HG03354 (cell line): ENCODE measurements around the gene FOXP1.

Experiments used
- ATAC-seq: cut with Tn5 transposase; IDR thresholded peaks from one replicate; pipeline ENCODE4 v1.9.1; 2021; ENCODE audit warnings: mild to moderate bottlenecking; ENCODE audit not compliant: unreplicated experiment, poor library complexity, severe bottlenecking

FOXP1 gene

GRCh38 chr3:71265365-71265915, 318.1 kb downstream of the FOXP1 start:
- ATAC-seq = no peak

GRCh38 chr3:71264840-71265239, 318.7 kb downstream of the FOXP1 start:
- ATAC-seq = no peak

GRCh38 chr3:71262364-71263265, 320.9 kb downstream of the FOXP1 start:
- ATAC-seq = no peak

- ATAC-seq = peak; percentile 70
Measured at GRCh38 chr3:71260782-71261181, 322.7 kb downstream of the FOXP1 start.

DNA sequence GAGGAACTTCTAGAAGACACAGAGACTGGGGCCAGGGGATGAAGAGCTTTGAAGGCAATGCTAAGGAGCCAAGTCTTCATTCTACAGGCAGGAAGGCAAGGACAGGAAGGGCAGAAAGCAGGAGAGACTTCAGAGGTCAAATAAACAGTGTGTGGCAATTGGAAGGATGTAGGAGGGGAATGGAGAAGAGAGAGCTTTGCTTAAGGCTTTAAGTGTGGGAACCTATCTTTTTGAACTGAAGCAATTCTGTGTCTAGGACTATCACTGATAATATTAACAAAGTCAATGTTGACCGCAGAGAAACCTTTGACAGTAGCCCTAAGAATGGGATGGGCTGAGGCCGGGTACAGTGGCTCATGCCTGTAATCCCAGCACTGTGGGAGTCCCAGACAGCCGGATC, 325.0 kb downstream of the FOXP1 start:
- ATAC-seq = no peak

DNA sequence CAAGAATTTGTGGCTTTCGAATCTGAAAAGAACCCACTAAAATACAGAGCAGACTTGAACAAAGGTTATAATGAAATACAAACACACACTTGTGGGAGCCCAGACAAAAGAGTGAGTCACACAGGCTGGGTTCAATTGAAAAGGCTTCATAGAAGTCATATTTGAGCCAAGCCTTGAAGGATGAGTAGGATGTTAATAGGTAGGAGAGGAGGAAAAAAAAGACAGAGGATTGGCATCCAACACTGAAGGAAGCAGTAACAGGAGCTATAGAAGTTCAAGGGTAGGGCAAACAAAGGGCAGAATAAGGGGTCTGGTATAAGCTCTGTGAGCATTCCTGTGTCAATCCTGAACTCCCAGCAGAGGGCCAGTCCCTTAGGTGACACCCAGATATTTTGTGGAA, 325.4 kb downstream of the FOXP1 start:
- ATAC-seq = no peak

DNA sequence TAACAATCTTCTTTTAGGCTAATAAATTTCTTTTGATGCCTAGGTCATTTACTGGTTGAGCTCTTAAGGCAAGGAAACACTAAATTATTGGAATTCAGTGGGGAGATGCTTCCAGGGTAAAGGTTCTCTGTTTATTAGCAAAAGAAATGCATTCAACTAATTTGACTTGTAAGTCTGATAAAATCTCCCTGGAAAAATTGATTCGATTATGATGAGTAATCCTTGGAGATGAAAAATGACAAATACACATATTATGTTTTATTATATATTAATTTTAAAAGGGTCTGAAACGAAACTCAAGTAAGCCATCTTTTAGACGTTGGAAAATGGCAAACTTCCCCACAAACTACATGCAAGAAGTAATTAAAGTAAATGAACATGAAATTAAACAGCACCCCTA, 328.0 kb downstream of the FOXP1 start:
- no peak for ATAC-seq

GRCh38 chr3:71254281-71255057, 329.1 kb downstream of the FOXP1 start:
- ATAC-seq = no peak

DNA sequence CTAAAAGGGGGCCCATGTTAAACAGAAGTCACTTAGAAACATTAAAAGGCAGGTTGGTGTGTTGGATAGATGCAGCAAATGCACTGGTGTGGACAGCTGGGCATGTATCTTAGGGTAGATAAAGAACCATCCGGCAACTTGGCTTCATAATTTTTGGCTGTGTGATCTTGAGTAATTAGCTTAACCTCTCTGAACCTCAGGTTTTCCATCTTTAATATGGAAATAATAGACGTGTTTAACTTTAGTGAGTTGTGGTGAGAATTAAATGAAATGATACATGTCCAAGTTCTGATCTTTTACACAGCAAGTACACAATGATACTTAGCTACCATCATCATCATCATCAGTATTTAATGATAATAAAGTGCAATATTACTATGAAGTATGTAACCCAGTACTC, 330.4 kb downstream of the FOXP1 start:
- ATAC-seq = no peak

- no peak for ATAC-seq
Measured at GRCh38 chr3:71252466-71252865, 331.1 kb downstream of the FOXP1 start.

DNA sequence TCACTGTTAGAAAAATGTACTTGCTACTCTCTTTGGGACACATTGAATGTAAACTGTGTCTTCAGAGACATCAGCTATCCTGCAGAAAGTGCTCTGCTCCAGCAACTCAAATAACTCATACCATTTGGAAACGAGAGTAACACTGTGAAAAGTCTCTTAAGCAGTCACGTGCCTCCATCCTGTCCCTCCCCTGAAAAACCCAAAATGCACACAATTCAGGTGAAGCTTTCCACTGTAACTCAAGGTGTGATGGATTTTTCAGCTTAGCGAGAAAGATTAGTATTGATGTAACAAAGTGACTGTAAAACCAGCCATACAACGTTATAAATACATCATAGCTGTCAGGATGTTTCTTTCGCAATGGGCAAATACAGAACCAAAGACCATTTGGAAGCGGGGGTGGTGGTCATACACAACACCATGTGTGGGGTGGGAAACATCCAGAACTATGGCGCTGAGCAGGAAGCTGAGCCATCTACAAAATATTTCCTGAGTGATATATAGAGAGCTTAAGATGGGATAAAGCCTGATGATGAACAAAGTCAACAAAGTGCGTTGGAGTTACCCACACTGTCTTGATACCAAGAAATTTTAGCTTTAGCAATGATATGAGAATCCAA, 332.3 kb downstream of the FOXP1 start:
- no peak for ATAC-seq

DNA sequence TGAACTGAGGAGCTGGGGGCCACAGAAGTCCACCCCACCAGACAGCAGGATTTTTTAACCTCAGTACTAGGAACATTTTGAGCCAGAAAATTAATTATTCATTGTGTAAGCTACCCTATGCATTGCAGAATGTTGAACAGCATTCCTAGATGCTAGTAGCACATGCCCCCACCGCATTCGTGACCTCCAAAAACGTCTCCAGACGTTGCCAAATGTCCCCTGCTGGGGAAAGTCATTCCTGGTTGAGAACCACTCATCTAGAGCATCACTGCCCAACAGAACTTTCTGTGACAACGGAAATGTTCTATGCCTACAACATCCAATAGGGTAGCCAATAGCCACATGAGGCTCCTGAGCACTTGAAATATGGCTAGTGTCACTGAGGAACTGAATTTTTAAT, 333.5 kb downstream of the FOXP1 start:
- ATAC-seq = no peak

DNA sequence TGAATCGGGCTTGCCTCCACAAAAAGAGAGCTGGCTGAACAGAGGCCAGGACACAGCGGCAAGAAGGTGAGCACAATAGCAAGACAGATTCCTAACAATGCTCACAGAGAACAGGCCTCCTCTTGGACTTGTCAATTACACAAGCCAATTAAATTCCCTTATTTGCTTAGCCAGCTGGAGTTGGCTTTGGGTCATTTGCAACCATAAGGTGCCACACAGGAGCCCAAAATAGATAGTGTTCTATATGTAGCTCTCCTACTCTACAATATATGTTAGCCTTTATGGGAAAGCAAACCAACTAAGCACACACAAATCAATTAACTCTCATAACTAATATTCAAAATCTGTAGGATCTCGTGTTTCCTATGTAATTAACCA, 335.6 kb downstream of the FOXP1 start:
- ATAC-seq = no peak

- ATAC-seq = no peak
Measured at GRCh38 chr3:71247221-71247957, 336.1 kb downstream of the FOXP1 start.

DNA sequence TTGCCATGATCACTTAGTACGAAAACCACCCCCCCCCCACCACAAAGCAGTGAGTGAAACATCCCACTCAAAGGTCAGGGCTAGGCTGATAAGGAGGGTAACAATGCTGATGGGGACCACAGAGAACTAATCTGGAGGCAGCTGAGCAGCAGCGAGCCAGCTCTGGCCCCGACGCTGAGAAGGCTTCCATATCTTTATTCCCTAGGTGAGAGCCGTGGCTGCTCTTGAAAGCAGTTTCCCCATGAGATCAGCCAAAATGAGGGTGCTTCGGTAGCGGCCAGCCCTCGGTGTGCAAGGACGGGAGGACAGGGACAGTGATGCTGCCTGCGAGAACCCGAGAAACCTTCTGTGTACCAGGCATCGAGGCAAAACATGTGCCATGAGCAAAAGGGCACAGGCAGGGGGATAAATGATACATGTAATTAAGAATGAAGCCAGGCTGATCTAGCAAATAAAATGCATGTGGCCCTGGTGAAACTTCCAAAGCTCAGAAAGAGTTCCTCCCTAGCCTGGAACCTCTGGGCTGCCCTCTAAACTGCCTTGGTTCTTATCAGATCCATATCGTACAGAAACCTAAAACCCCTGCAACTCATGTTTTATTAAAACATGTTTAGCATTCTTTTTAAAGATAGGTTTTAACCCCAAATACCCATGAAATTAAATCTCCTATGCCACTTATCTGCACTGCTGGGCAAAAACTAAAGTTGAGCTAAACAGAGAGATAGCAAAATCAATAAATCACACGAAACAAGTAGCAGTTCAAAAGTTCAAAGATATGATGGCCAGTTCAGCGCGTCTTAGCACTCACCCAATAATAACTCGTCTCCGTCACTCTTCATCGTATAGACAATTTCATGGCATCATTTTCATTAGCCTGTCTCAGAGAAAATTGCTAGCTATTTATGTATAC, 337.3 kb downstream of the FOXP1 start:
- no peak for ATAC-seq

DNA sequence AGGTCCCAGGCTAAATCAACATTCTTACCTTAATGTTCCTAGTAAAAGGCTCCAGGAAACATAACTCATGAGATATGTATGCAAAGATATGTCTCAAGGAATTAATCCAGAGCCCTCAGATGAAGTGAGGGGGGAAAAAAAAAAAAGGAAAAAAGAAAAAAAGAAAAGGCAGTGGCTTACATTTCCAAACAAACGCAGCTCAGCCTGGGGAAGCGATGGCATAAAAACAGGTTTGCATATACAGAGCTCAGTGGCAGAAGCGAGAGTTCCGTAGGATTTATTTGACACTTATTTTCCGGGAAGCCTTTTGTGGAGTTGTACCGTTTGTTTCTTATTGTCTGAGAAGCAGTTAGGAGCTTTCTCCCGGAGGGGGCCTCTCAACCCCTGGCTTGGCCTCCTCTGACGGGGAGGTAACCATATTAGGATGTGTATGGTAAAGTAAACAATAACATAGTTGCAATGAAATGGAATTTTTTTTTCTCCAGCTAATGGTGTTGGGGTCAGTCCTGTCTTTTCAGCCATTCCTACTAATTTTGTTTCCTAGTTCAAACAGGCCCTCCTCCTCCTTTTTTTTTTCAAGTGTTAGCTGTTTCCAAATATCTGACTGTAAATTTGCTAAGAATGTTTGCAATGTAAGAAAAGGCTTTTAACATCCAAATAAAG, 338.6 kb downstream of the FOXP1 start:
- ATAC-seq = no peak

GRCh38 chr3:71244153-71244825, 339.2 kb downstream of the FOXP1 start:
- no peak for ATAC-seq

DNA sequence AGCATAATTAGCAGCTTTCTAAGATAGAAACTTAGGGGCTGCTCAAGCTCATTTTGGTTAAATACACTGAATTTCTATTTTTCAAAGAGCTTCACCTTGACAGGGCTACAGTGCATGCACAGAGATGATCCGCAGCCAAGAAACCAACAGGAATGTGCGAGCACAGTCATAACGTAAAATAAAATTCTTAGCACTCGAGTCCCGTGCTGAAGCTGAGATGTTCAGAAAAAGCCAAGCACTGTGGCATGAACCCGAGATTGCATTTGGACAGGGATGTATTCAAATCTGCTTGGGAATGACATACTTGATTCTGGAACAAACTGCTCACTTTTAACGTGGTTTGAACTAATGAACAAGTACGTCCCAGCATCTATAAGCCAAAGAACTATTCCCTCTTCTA, 340.3 kb downstream of the FOXP1 start:
- ATAC-seq = no peak
